ENCODE data around the gene ZNF552.
"Not testable (repeated sequence)": the region's sequence is repeated elsewhere in the genome, so short reads cannot be mapped to it uniquely, and the experiment has no call there.

ZNF552 gene

DNA sequence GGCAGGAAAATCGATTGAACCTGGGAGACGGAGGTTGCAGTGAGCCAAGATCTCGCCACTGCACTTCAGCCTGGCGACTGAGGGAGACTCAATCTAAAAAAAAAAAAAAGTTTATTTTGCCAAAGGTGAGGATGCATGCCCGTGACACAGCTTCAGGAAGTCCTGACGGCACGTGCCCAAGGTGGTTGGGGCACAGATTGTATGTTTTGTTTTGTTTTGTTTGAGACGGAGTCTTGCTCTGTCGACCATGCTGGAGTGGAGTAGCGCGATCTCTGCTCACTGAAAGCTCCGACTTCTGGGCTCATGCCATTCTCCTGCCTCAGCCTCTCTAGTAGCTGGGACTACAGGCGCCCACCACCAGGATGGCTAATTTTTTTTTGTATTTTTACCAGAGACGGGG is 3.3 kb upstream of the ZNF552 start:
- DNase-seq, result no peak

DNA sequence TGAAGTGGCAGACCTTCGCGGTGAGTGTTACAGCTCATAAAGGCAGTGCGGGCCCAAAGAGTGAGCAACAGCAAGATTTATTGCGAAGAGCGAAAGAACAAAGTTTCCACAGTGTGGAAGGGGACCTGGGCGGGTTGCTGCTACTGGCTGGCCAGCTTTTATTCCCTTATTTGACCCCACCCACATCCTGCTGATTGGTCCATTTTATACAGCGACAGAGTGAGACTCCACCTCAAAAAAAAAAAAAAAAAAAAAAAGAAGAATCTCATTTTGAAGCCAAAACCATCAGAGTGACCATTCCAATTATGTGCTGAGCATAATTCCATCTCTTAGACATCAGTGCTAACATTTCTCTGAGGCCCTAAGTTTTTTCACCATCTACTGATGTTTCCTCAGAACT is 1.9 kb upstream of the ZNF552 start:
- no peak for DNase-seq

DNA sequence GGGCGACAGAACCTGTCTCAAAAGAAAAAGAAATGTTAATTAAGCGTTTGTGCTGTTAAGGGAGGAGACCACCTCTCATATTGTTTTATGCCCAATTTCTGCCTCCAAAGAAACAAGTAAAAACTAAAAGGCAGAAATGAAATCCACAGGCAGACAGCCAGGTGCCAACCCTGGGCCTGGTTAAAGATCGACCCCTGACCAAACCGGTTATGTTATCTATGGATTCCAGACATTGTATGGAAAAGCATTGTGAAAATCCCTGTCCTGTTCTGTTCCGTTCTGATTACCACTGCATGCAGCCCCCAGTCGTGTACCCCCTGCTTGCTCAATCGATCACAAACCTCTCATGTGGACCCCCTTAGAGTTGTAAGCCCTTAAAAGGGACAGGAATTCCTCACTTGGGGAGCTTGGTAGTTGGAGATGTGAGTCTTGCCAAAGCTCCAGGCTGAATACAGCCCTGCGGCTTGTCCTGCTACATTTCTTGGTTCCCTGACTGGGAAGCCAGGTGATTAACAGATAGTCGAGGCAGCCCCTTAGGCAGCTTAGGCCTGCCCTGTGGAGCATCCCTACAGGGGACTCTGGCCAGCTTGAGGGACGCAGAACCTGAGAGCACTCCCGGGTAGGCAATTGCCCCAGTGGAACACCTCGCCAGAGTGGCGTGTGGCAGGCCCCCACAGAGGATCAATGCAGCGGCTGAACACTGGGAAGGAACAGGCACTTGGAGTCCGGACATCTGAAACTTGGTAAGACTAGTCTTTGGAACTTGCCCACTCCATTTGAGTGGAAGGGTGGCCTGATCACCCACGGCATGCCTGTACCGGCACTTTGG is 748 bp upstream of the ZNF552 start:
- no peak for DNase-seq

DNA sequence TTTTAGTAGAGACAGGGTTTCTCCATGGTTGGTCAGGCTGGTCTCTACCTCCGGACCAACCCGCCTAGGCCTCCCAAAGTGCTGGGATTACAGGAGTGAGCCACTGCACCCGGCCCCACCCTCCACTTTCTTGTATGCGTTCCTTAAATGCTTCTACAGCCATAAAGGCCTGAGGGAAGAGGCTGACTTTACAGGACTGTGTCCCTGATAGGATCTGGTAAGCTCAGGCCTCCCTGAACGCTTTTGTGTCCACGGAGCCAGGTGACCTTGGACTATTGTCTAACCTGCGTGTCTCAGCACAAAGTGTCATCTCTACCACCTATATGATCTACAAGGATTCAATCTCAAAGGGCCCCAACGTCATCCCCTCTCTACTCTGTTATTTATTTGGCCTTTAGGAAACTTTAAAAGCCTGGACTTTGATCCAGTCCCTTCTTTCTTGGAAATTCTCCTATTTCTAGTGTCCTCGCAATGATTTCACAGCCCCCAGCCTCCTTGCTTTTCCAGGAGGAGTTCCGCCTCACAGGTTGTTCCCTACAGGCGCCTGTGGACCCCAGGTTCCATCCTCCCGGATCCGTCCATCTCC is 701 bp downstream of the ZNF552 start:
- DNase-seq, result no peak

DNA sequence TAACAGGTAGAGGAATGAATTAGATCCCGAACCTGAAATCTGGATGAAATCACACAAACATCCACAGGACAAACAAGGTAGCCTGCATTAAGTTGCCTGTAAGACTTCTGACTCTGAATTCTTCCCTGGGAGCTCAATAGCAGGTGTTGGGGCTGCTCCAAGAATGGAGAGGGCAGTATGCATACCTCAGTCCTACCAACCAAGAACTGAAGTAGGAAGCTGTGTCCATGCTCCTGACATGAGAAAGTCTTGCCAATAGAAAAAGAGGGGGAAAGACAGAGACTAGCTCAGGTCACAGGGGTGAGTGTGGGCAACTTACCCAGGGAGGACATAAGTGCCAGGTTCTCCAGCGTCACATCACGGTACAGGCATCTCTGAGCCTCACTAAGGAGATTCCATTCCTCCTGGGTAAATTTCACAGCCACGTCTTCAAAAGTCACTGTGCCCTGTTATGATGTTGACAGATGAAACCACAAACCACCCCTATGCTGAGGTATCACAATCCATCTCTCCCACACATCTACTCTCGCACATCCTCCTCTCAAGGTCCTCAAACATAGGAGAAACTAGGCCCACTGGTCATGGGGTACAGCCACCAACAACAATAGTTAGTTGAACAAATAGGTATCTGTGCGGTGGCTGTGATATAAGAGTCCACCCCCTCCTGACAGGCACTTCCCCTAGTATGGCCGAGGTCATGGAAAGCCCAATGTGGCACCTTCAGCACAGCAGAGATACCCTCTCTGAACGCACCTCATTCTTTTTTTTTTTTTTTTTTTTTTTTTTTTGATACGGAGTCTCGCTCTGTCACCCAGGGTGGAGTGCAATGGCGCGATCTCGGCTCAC is 1.5 kb downstream of the ZNF552 start:
- DNase-seq, result not testable (repeated sequence)

DNA sequence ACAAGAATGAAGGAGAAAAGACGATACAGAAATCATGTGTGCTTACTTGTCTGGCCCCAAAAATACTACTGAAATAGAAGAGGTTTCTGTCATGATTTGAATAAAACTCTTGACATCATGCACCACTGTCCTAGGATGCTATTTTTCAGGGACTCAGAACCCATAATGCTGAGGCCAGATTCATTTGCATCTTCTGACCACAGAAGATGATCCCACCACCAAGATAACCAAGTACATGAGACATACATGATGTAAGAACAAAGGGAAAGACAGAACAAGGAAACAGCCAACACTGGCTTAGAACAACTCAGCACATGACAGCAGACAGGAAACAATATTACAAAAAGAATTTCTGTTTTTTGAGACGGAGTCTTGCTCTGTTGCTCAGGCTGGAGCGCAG is 2.5 kb downstream of the ZNF552 start:
- DNase-seq, result no peak

DNA sequence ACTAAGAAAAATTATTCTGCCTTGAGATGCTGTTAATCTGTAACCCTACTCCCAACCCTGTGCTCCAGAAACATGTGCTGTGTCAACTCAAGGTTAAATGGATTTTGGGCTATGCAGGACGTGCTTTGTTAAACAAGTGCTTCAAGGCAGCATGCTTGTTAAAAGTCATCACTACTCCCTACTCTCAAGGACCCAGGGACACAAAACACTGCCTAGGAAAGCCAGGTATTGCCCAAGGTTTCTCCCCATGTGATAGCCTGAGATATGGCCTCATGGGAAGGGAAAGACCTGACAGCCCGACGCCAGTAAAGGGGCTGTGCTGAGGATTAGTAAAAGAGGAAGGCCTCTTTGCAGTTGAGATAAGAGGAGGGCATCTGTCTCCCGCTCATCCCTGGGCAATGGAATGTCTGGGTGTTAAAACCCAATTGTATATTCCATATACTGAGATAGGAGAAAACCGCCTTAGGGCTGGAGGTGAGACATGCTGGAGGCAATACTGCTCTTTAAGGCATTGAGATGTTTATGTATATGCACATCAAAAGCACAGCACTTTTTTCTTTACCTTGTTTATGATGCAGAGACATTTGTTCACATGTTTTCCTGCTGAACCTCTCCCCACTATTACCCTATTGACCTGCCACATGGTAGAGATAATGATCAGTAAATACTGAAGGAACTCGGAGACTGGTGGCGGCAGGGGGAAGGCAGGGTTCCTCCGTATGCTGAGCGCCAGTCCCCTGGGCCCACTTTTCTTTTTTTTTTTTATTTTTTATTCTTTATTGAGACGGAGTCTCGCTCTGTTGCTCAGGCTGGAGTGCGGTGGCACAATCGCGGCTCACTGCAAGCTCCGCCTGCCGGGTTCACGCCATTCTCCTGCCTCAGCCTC is 4.1 kb downstream of the ZNF552 start:
- not testable (repeated sequence) for DNase-seq

DNA sequence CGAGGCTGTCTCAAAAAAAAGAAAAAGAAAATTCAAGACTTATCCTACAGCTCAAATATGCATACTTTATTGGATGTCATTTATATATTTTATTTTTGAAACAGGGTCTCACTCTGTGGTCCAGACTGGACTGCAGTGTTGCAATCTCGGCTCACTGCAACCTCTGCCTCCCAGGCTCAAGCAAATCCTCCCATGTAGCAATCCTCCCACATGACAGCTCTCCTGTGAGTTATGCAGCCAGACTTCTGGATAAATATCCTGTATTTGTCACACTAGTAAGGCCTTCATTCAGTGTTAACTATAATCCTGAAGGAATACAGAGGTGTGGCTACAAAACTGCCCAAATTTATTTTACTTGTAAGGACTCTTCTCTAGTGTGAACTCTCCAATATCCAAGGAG is 7.2 kb downstream of the ZNF552 start:
- no peak for DNase-seq

DNA sequence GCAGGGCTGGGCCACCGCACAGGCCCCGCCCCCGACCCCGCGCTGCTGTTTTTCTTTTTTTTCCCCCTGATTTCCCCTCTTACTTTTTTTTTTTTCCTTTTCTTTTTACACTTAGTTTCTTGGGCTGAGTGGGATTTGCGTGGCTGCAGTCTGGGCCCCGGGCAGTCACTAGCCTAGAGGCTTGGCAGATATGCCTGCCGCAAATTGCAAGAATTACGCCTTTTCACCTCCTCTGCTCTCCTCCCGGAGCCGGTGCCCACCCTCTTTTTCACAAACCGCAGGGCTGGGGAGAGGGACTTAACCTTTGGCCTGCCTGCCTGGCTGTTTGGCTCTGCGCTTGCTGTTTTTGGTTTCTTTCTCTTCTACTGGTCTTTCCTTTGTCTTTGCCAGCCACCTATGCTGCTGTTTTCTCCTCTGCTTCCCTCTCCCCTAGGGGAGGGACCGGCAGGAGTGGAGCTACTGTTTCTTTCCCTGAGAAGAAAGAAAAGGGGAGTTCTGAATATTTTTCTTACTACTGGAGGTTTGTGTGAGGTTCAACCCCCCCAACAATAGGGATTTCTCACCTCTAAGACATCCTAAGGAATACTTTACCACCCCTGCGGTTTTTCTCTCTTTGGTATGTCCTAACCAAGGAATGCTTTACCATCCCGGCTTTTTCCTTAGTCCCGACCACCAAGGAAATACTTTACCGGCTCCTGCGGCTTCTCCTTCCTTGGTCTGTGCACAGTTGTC is 11.0 kb downstream of the ZNF552 start:
- no peak for DNase-seq

DNA sequence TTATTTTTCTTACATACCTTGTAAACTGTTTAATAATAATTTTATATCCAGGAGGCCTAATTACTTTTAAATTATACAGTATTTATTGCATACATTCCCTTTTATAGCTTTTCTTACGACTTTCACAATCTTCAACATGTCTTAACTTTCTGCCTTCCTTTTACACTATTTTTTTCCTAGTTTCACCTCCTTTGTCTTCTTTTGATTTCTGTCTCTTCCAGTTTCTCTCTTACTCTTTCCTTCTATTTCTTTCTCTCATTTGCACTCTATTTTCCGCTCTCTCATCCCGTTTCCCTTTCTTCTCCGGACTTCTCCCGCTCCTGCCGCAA is 11.5 kb downstream of the ZNF552 start:
- DNase-seq, result no peak

DNA sequence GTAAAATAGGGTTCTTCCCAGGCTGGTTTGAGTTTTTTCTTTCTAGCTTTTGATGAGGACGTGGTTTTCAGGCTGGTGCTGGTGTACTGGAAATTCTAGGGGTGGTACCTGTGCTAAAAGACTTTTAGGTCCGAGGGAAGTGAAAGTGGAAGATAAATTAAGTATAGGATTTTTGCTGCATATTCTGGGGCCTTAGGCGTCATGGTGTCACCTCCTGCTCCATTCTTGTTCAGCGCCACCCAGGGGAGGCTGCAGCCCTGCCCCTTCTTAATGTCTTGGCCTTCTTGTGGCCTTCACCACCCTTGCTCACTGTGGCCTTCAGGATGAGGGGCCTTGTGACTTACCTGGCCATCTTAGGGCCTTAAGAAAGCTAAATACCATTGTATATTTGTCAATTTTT is 12.4 kb downstream of the ZNF552 start:
- DNase-seq, result no peak

DNA sequence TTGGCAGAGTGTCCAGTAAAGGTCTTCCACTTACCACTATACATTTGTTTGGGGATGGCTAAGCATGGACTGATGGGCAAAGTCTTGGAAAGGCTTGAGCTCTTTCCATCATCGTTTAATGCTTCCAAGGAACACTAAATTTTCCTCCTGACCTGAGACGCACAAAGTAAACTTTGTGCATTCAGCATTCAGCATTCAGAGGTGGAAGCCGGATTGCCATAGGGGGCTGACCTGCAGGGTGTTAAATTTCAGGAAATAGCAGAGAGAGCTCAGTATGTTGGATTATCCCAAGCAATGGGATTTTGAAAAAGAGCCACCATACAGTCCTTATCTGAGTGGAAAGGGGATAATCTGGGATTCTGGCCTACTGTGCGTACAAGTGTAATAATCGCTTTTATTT is 14.0 kb downstream of the ZNF552 start:
- no peak for DNase-seq

DNA sequence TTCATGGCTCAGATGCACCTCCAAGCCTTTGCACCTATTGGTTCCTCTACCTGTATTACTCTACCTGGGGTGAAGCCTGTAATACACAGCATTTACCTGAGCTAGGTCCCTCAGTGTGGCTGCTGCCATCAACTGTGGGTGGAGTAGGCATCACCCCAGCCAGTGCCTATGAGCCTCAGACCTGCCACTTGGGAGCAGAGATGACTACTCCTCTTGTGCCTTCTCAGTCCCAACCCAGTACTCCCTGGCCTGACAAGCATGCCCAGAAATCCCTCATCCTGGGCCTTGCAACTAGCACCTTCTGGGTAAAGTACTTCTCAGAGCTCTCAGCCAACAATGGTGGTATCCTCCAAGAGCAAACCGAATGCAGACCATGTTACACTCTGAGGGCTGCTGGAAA is 18.1 kb downstream of the ZNF552 start:
- not testable (repeated sequence) for DNase-seq

DNA sequence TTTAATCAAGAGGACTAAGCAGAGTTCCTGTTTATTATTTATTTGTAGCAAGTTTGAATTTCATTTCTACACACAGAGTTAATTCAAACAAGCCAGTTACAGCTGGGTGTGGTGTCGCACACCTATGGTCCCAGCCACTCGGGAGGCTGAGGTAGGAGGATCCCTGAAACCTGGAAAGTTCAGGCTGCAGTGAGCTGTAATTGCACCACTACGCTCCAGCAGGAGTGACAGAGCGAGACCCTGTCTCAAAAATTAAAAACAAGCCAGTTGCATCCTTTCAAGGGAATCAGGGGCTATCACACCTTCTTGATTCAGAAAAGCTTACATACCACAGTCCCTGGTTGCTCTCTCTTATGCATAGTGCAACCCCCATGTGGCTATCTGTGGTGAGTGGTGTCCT is 25.4 kb downstream of the ZNF552 start:
- no peak for DNase-seq

DNA sequence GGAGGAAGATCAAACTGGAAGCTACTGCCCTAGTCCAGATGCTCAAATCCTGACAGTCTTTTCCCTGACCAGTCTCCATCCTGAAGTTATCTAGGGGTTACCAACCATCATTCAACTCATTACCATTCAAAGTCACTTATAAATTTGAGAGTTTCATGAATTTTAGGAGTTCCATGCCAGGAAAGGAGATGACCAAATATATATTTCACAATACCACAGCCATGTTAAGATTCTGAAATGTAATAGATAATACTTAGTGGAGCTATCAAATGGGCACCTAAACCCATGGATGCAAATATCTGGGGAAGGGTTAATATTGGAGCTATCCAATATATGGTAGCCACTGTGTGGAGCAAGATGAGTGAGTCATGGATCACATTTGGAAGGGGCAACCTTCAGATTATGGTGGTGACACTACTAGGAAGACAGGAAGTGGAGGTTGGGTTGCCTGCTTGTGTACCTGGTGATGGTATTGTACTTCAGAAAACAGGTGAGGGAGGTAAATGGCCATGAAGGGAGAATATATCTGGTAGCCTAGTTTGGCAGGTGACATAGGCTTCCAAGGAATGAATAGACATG is 26.5 kb downstream of the ZNF552 start:
- no peak for DNase-seq

DNA sequence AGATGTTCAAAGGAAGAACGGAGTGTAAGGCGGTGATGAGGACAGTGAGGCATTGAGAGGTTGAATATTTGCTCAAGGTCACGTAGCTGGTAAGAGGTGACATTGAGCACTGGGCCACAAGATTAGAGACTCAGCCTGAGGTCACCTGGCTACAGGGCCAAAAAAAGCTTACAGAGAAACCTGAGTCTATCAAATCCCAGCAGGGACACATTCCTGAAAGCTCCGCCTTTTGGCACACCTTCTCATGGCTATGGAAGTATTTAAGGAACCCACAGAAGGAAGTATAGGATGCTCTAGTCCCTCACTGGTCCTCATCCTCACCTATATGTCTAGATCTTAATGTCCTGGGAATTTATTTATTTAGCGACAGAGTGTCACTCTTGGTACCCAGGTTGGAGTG is 27.8 kb downstream of the ZNF552 start:
- DNase-seq, result no peak

DNA sequence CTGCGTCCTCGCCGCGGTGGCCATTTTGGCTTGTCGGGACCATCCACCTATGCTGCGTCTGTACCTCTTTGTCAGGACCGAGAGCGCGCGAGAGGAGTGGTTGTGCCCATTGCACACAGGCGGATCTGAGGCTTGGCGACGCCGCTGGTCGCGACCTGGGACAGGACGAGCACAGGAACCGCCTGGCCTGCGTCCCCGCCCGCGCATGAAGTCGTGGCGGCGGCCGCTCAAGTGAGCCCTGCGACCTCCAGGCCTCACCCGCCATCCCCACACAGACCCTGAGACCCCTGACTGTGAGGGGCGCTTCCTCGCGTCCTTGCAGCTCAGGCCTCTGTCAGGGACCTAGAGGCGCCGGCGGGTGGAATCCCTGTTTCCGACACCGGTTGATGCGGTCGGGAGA is 28.4 kb downstream of the ZNF552 start:
- DNase-seq, result no peak

DNA sequence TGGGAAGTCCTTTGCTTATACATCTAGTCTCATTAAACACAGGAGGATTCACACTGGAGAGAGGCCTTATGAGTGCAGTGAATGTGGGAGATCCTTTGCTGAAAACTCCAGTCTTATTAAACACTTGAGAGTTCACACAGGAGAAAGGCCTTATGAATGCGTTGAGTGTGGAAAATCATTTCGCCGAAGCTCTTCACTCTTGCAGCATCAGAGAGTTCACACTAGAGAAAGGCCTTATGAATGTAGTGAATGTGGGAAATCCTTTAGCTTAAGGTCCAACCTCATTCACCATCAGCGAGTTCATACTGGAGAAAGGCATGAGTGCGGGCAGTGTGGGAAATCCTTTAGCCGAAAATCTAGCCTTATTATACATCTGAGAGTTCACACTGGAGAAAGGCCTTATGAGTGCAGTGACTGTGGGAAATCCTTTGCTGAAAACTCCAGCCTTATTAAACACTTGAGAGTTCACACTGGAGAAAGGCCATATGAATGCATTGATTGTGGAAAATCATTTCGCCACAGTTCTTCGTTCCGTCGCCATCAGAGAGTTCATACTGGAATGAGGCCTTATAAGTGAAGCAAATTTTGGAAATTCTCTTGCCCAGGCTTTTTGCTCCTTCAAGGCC is 35.4 kb downstream of the ZNF552 start:
- no peak for DNase-seq

DNA sequence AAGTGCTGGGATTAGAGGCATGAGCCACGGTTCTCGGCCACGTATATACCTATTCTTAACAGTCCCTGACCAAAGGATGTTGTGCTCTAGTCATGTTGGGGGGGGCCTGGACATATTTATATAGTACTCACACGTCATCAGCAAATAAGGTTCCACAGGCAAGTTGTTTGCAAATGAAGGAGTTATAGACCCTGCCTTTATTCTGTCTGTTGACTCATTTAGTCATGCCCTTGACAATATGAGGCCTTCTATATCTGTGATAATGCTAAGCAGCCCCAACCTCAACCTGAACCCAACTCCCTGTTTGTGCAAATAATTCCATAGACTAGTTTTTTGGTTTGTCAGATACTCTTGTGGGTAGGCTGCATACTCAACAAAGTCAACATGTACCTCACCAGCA is 36.4 kb downstream of the ZNF552 start:
- no peak for DNase-seq

DNA sequence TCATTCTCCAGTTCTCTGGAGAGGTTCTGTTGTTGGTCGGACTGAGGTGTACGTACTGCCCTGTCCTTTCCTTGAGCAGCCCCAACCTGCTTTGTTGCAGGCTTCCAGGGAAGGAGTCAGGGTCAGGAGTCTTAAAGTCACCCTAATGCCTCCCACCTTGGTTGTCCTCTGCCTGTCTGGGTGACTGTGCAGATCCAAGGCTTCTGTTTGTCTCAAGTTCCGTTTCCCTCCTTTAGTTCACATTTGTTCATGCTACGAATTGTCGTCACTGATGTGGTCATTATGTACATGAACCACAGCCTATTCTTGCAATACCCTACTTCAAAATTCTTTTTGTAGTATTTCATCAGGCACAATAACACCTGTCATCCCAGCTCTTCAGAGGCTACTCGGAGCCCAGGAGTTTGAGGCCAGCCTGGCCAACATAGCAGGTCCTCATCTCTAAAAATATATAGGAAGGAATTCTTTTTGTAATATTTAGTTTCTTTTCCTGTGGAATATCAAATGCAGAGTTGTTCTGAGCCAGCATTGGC is 37.9 kb downstream of the ZNF552 start:
- DNase-seq, result no peak

DNA sequence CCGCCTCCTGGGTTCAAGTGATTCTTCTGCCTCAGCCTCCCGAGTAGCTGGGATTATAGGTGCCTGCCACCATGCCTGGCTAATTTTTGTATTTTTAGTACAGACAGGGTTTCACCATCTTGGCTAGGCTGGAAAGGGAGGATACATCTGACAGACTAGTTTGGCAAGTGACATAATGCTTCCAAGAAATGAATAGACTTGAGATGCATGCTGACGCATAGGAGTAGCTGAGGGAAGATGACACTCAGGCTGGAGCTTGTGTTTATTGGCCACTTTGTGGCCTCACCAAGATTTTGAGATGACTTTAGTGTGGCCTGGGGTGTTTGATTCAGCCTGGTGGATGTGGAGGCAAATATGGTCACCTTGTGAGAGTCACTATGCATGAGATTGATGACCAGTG is 41.2 kb downstream of the ZNF552 start:
- no peak for DNase-seq
